ENCODE data around the gene CACNA1S.
A peak's percentile ranks its signal among the peaks of the same experiment; 100 is the strongest.

CACNA1S gene

GRCh38 chr1:201013031-201013485 is 99.2 kb downstream of the CACNA1S start:
- H3K27ac ChIP-seq: peak overlapping the region; percentile 98
- peaks cover 68% of the 10 kb centered on the region for H3K36me3 ChIP-seq
- H3K4me3 ChIP-seq (ENCODE audit: low read depth, low read length): no peak overlapping the region
- H3K27me3 ChIP-seq (ENCODE audit: insufficient read depth, low read depth, severe bottlenecking): no peaks in the 10 kb centered on the region
- no peak for TF ChIP-seq CTCF (IDR thresholded peaks at IDR 0.05; ENCODE audit: low read depth, low read length)
- no peaks in the 10 kb centered on the region for H3K9me3 ChIP-seq (ENCODE audit: severe bottlenecking)
- DNase-seq: no peak

- H3K4me3 ChIP-seq (ENCODE audit: low read depth, low read length): no peak overlapping the region
- H3K36me3 ChIP-seq: peaks cover 71% of the 10 kb centered on the region
- no peak for TF ChIP-seq CTCF (IDR thresholded peaks at IDR 0.05; ENCODE audit: low read depth, low read length)
- H3K9me3 ChIP-seq (ENCODE audit: severe bottlenecking): no peaks in the 10 kb centered on the region
- H3K27ac ChIP-seq: peak overlapping the region; percentile 98
- H3K27me3 ChIP-seq (ENCODE audit: insufficient read depth, low read depth, severe bottlenecking): no peaks in the 10 kb centered on the region
- peak; percentile 93 for DNase-seq
Observed at GRCh38 chr1:201011616-201012015, 100.6 kb downstream of the CACNA1S start.

- Histone ChIP-seq H3K4me3 (ENCODE audit: low read depth, low read length) (no peak overlapping the region), H3K27me3 (ENCODE audit: insufficient read depth, low read depth, severe bottlenecking) (no peaks in the 10 kb centered on the region), H3K9me3 (ENCODE audit: severe bottlenecking) (no peaks in the 10 kb centered on the region), H3K36me3 (peaks cover 81% of the 10 kb centered on the region), H3K27ac (peak overlapping the region; percentile 98; the same call in 1 of the 2 replicates)
- no peak for TF ChIP-seq CTCF (IDR thresholded peaks at IDR 0.05; ENCODE audit: low read depth, low read length)
- DNase-seq: no peak
Observed at GRCh38 chr1:201009962-201010645, 102.1 kb downstream of the CACNA1S start.

- TF ChIP-seq CTCF (IDR thresholded peaks at IDR 0.05; ENCODE audit: low read depth, low read length): no peak
- Histone ChIP-seq H3K27ac (no peak overlapping the region), H3K4me3 (ENCODE audit: low read depth, low read length) (no peak overlapping the region), H3K9me3 (ENCODE audit: severe bottlenecking) (no peaks in the 10 kb centered on the region), H3K36me3 (peaks cover 89% of the 10 kb centered on the region), H3K27me3 (ENCODE audit: insufficient read depth, low read depth, severe bottlenecking) (no peaks in the 10 kb centered on the region)
- DNase-seq: no peak
Observed at GRCh38 chr1:201008666-201009360, 103.4 kb downstream of the CACNA1S start.

- H3K27me3 ChIP-seq (ENCODE audit: insufficient read depth, low read depth, severe bottlenecking): no peaks in the 10 kb centered on the region
- TF ChIP-seq CTCF (IDR thresholded peaks at IDR 0.05; ENCODE audit: low read depth, low read length): no peak
- no peak overlapping the region; the same call in 1 of the 2 replicates for H3K27ac ChIP-seq
- no peaks in the 10 kb centered on the region for H3K9me3 ChIP-seq (ENCODE audit: severe bottlenecking)
- no peak overlapping the region for H3K4me3 ChIP-seq (ENCODE audit: low read depth, low read length)
- peaks cover 91% of the 10 kb centered on the region for H3K36me3 ChIP-seq
- DNase-seq: no peak
Observed at GRCh38 chr1:201007481-201007880, 104.7 kb downstream of the CACNA1S start.
